BLaER1 treated with 17β-estradiol and CSF1 and Interleukin-3, amounts not matched to agents 10 nM and 100 nM (cell line): ENCODE measurements around the gene ELMOD1.

Experiments used
- H3K27ac ChIP-seq, 11 experiments: shearing (Covaris generic); formaldehyde crosslinking; 2 replicates each; pipeline ENCODE4 v1.8.1; 2022
- H3K27me3 ChIP-seq, 11 experiments: shearing (Covaris generic); formaldehyde crosslinking; 2 replicates each; pipeline ENCODE4 v1.8.1; 2022
- H3K36me3 ChIP-seq, 11 experiments: shearing (Covaris generic); formaldehyde crosslinking; 2 replicates each; pipeline ENCODE4 v1.8.1; 2022
- H3K4me1 ChIP-seq, 10 experiments: shearing (Covaris generic); formaldehyde crosslinking; 2 replicates each; pipeline ENCODE4 v1.8.1; 2022
- H3K4me2 ChIP-seq, 11 experiments: shearing (Covaris generic); formaldehyde crosslinking; 2 replicates each; pipeline ENCODE4 v1.8.1; 2022
- H3K4me3 ChIP-seq, 10 experiments: shearing (Covaris generic); formaldehyde crosslinking; 2 replicates each; pipeline ENCODE4 v1.8.1; 2022
- H3K9ac ChIP-seq, 11 experiments: shearing (Covaris generic); formaldehyde crosslinking; 2 replicates each; pipeline ENCODE4 v1.8.1; 2022
- H3K9me3 ChIP-seq, 11 experiments: shearing (Covaris generic); formaldehyde crosslinking; replicated peaks in 1 of 11; 2 replicates each; pipeline ENCODE4 v1.8.1; 2022
- H4K20me1 ChIP-seq, 11 experiments: shearing (Covaris generic); formaldehyde crosslinking; 2 replicates each; pipeline ENCODE4 v1.8.1; 2022
- Cebpa-rat ChIP-seq, 11 experiments: shearing (Covaris generic); IDR thresholded peaks; 2 replicates each; pipeline ENCODE4 v1.8.1; 2022

The ELMOD1 gene

DNA sequence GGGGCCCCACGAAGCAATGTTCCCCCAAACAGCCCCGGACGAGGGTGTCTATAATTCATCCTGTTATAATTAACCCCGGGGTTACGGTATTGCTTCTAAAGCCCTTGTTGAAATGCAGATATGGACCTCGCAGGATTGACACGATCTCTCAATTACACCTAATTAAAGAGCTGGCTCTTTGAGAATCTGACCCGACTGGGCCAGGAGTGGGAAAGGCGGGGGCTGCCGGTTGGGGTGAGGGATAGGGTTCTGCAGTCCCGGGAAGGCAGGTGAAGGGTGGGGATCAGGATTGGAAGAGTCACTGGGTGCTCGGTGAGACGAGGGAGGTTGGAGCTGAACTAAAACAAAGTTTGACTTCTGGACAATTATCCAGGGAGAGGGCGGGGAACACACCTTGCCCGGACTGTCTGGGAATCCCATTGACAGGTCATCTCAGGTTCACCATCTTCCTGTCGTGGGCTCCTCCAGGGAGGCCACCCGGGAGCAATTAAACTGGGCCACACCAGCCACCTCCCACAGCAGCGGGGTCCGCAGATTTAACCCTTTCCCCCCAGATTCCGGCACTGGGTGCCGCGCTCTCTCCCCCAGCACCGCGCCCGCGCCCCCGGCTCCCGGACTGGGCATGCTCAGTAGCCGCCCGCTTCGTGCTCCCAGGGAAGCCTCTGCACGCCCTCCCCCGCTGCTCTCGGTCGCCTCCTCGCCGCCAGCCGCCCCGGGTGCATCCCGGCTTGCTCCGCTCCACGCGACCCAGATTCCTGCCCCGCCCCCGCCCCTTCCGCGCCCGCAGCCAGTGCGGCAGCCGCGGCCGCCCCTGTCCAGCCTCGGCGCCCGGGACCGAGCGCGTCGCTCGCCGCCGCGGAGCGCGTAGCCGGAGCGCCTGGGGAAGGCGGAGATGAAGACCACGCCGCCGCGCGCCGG lies at the start of gene ELMOD1:
ELMOD1 (plus strand) TSS at position 688 of the 918 bp plus-strand sequence. CDS start 27,043 bp downstream, outside the sequence.
- no peaks in the 10 kb centered on the region for H3K36me3 ChIP-seq
- H3K9ac ChIP-seq: peak within 1 kb of the TSS; percentile 51 to 74 (median 62); a peak in 21 of 22 replicates
- no peaks in the 10 kb centered on the region for H3K9me3 ChIP-seq
- 0 out of 22 replicates have a peak within 1 kb of the TSS, but pooled peaks of 2 of the 11 experiments have one; percentile 12 to 24 for H3K27ac ChIP-seq
- H4K20me1 ChIP-seq: no peaks in the 10 kb centered on the region
- H3K4me2 ChIP-seq: peak within 1 kb of the TSS; percentile 90 to 100 (median 98)
- no peak for TF ChIP-seq Cebpa-rat (IDR thresholded peaks at IDR 0.05)
- H3K4me3 ChIP-seq: peak within 1 kb of the TSS; percentile 61 to 79 (median 70)
- H3K27me3 ChIP-seq: peaks cover 34 to 39% (median 36%) of the 10 kb centered on the region in 11 experiments
- H3K4me1 ChIP-seq: peaks cover 0 to 13% (median 9%) of the 10 kb centered on the region in 10 experiments; a peak in 13 of 20 replicates

DNA sequence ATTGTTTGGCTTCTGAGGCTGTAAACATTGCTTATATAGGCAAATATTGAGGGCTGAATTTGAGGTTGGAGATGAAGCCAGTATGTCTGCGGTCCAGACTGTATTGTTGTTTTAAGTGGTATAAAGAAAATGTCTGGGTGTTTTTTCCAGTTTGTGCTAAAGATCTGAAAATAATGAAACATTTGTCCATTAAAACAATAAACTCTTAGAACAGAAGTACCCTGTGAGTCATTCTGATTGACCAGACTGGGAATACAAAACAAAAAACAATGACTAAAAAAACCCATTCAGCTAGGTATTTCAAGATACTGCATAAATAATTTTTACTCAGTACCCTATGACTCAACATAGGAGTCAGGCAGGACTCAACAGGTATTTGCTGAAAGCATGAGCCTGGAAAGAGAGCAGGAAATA lies 45.8 kb upstream of the ELMOD1 start:
- Histone ChIP-seq H3K9ac (no peak overlapping the region), H3K9me3 (no peaks in the 10 kb centered on the region), H3K4me3 (no peak overlapping the region), H4K20me1 (no peaks in the 10 kb centered on the region), H3K4me1 (no peaks in the 10 kb centered on the region), H3K36me3 (peaks cover 4 to 40% (median 16%) of the 10 kb centered on the region in 11 experiments; a peak in 19 of 22 replicates), H3K27me3 (no peaks in the 10 kb centered on the region), H3K4me2 (no peak overlapping the region), H3K27ac (no peak overlapping the region)
- no peak for TF ChIP-seq Cebpa-rat (IDR thresholded peaks at IDR 0.05)

GRCh38 chr11:107547961-107548360 lies 43.0 kb upstream of the ELMOD1 start:
- Histone ChIP-seq H3K4me1 (no peaks in the 10 kb centered on the region), H3K9ac (no peak overlapping the region), H4K20me1 (no peaks in the 10 kb centered on the region), H3K27me3 (no peaks in the 10 kb centered on the region), H3K4me2 (no peak overlapping the region), H3K27ac (no peak overlapping the region), H3K36me3 (peaks cover 19 to 61% (median 33%) of the 10 kb centered on the region in 11 experiments), H3K4me3 (no peak overlapping the region), H3K9me3 (no peaks in the 10 kb centered on the region)
- TF ChIP-seq Cebpa-rat (IDR thresholded peaks at IDR 0.05): no peak

DNA sequence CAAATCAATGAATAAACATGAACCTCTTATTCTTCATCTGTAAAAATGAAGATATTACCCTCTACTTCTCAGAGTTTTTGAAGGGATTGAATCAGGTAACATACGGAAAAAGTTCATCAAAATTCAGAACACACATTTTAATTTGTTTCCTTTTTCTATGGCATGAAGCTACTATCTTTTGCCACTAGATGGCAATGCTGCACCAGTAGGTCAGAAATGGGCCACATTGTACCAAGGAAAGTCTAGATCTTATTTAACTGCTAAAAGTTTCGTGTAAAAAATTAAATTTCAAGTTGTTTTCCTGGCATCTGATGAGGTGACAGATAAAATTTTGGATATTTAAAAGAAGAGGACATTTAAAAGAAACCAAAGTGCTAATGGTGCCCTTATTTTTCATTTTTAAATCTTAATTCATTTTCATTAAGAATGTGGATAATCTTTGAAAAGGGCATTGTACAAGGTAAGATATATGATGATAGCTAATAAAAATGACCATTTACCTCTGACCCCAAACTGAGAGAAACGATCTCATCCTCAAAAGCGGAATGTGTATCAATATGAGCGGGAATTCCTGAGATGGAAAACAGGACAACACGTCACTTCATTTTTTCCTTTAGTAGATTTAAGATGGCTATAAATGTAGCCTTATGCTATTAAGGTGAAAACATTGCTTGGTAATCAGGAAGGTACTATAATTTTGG lies 41.5 kb upstream of the ELMOD1 start:
- no peaks in the 10 kb centered on the region for H4K20me1 ChIP-seq

DNA sequence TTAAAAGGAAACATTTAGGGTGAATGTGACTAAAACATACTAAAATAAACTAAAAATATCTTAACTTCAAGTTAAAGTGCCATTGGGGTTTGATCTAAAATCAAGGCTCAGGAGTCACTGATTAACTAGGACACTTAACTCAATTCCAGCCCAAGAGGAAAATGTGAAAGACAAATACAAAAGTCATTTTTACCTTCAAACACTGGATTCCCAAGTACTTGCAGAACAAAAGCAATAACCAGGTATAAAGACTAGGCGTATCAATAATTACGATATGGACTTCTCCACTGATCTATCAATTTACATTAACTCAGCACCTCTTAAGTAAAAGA lies 41.0 kb upstream of the ELMOD1 start:
- no peak for TF ChIP-seq Cebpa-rat (IDR thresholded peaks at IDR 0.05)
- H3K9me3 ChIP-seq: no peaks in the 10 kb centered on the region
- H3K36me3 ChIP-seq: peaks cover 29 to 68% (median 40%) of the 10 kb centered on the region in 11 experiments

More for the DNA sequence above, 41.5 kb upstream of the ELMOD1 start:
- TF ChIP-seq Cebpa-rat (IDR thresholded peaks at IDR 0.05): no peak
- H3K36me3 ChIP-seq: peaks cover 29 to 65% (median 39%) of the 10 kb centered on the region in 11 experiments
- no peaks in the 10 kb centered on the region for H3K4me1 ChIP-seq
- H3K9me3 ChIP-seq: no peaks in the 10 kb centered on the region
- no peak overlapping the region for H3K4me2 ChIP-seq
- no peak overlapping the region for H3K9ac ChIP-seq
- no peak overlapping the region for H3K27ac ChIP-seq
- no peak overlapping the region for H3K4me3 ChIP-seq
- no peaks in the 10 kb centered on the region for H3K27me3 ChIP-seq

GRCh38 chr11:107550304-107550703 lies 40.6 kb upstream of the ELMOD1 start:
- H3K36me3 ChIP-seq: peaks cover 29 to 72% (median 44%) of the 10 kb centered on the region in 11 experiments
- TF ChIP-seq Cebpa-rat (IDR thresholded peaks at IDR 0.05): no peak

More for the DNA sequence above, 41.0 kb upstream of the ELMOD1 start:
- H3K27me3 ChIP-seq: no peaks in the 10 kb centered on the region
- no peak overlapping the region for H3K27ac ChIP-seq
- no peaks in the 10 kb centered on the region for H3K4me1 ChIP-seq
- H3K4me3 ChIP-seq: no peak overlapping the region
- H4K20me1 ChIP-seq: no peaks in the 10 kb centered on the region
- H3K4me2 ChIP-seq: no peak overlapping the region
- no peak overlapping the region for H3K9ac ChIP-seq

GRCh38 chr11:107561688-107562087 lies 29.3 kb upstream of the ELMOD1 start:
- Histone ChIP-seq H3K9me3 (no peaks in the 10 kb centered on the region), H3K27ac (no peak overlapping the region), H4K20me1 (no peaks in the 10 kb centered on the region; a peak in 1 of 22 replicates), H3K27me3 (no peaks in the 10 kb centered on the region), H3K4me3 (no peak overlapping the region), H3K36me3 (peaks cover 9 to 37% (median 17%) of the 10 kb centered on the region in 11 experiments), H3K4me2 (peak overlapping the region in 1 of 11 experiments; percentile 28; a peak in 1 of 22 replicates), H3K9ac (no peak overlapping the region), H3K4me1 (peaks cover 32 to 43% (median 35%) of the 10 kb centered on the region in 10 experiments)
- no peak for TF ChIP-seq Cebpa-rat (IDR thresholded peaks at IDR 0.05)

More at GRCh38 chr11:107550304-107550703, 40.6 kb upstream of the ELMOD1 start:
- Histone ChIP-seq H4K20me1 (no peaks in the 10 kb centered on the region), H3K27ac (no peak overlapping the region), H3K27me3 (no peaks in the 10 kb centered on the region), H3K4me1 (no peaks in the 10 kb centered on the region), H3K4me3 (no peak overlapping the region), H3K4me2 (no peak overlapping the region), H3K9ac (no peak overlapping the region), H3K9me3 (no peaks in the 10 kb centered on the region)

DNA sequence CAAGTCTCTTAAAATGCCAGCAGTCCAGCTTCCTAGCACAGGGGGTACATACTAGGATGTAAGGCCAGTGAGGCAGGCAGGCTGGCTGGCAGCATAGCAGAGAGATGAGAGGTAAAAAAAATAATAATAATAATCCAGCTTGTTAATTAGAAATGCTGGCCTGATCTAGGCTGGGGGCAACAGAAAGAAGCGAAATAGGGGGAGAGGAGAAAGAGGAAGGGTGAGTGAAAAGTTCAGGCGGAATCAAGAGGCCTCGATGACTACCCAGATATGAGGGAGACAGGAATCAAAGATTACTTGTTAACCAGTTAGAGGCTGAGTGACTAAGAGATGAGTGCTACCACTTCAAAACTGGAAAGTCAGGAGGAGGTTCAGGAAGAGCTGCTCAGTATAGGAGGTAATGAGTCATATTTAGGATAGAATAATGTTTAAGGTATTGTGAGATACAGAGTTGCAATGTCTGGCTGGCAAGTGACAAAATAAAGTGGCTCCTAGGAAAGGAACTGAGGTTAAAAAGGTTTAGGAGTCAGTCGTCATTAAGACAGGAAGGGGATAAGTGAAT lies 28.2 kb upstream of the ELMOD1 start:
- Histone ChIP-seq H3K4me2 (peak overlapping the region in 7 of 11 experiments; percentile 20 to 91 (median 81); a peak in 11 of 22 replicates), H3K9ac (peak overlapping the region in 6 of 11 experiments; percentile 3 to 28 (median 10); a peak in 3 of 22 replicates)

More for the DNA sequence above, 28.2 kb upstream of the ELMOD1 start:
- Histone ChIP-seq H3K27ac (peak overlapping the region in 9 of 11 experiments; percentile 2 to 93 (median 18); a peak in 9 of 22 replicates), H4K20me1 (no peaks in the 10 kb centered on the region; a peak in 1 of 22 replicates), H3K4me1 (peaks cover 42 to 54% (median 46%) of the 10 kb centered on the region in 10 experiments), H3K4me3 (no peak overlapping the region), H3K9me3 (no peaks in the 10 kb centered on the region), H3K27me3 (no peaks in the 10 kb centered on the region), H3K36me3 (peaks cover 9 to 30% (median 16%) of the 10 kb centered on the region in 11 experiments)
- no peak for TF ChIP-seq Cebpa-rat (IDR thresholded peaks at IDR 0.05)
